GM12878 (cell line): ENCODE data around the gene CDC42BPA. TPM values are rescaled to one million over a fixed set of nuclear protein-coding genes. Genes with fewer than 3 reads are reported as not detected.

Experiments
- ATAC-seq: fragments of 200-7000 bp; cut with Tn5 transposase; 3 replicates; pipeline ENCODE4 v1.9.1; 2020; ENCODE audit warnings: mild to moderate bottlenecking, moderate library complexity
- BruUV-seq: library from RNA; stranded (reverse); fragments of 400-500 nt; replicated peaks from 2 replicates; lab custom pipeline; 2021; lab: Mats Ljungman, UMichigan
- CTCF ChIA-PET: fragments of 300-600 bp; sonication (Branson Sonifier 250); formaldehyde crosslinking; extraction: SDS; loops from one replicate; lab custom pipeline; 2021; ENCODE audit warnings: inconsistent platforms; lab: Yijun Ruan, JAX
- POLR2A ChIA-PET: fragments of 350-600 bp; formaldehyde crosslinking; extraction: SDS; loops from one replicate; lab custom pipeline; 2021; ENCODE audit warnings: inconsistent platforms; lab: Charles Lee
- RAD21 ChIA-PET: fragments of 300-600 bp; sonication (Branson Sonifier 250); formaldehyde crosslinking; loops from one replicate; lab custom pipeline; 2023; ENCODE audit warnings: antibody characterized with exemption; ENCODE audit not compliant: unreplicated experiment; lab: Charles Lee
- SMC1A ChIA-PET: fragments of 300-600 bp; sonication (Branson Sonifier 250); formaldehyde crosslinking; loops from one replicate; lab custom pipeline; 2023; ENCODE audit not compliant: unreplicated experiment, uncharacterized antibody; lab: Charles Lee
- DNase-seq: peaks from one replicate; pipeline ENCODE4 v3.0.0-alpha.2; 2011; ENCODE audit warnings: low read depth, low spot score
- FAIRE-seq: peaks from 3 replicates; lab custom pipeline; 2011; peaks lifted over from hg19 to GRCh38; lab: Jason Lieb, UNC
- H2AFZ ChIP-seq: 2 replicates; pipeline ENCODE4 v1.6.0; 2011; ENCODE audit warnings: low read depth, low read length, control low read depth; ENCODE audit not compliant: control insufficient read depth
- H3K27ac ChIP-seq: 2 replicates; pipeline ENCODE4 v1.5.1; 2011; ENCODE audit warnings: control low read depth; ENCODE audit not compliant: control insufficient read depth, insufficient read depth
- H3K27me3 ChIP-seq, 2 experiments: replicated peaks in 1 of 2; 2 replicates each; pipeline versions ENCODE4 v1.6.0 to v1.6.1; 2011; ENCODE audit warnings: low read length in 1 of 2; ENCODE audit not compliant: control insufficient read depth in 2 of 2, insufficient read depth in 2 of 2
- H3K36me3 ChIP-seq, 2 experiments: 2 replicates each; pipeline ENCODE4 v1.5.1; 2011; ENCODE audit warnings: low read length in 1 of 2; ENCODE audit not compliant: control insufficient read depth in 2 of 2, insufficient read depth in 2 of 2
- H3K4me1 ChIP-seq: 2 replicates; pipeline ENCODE4 v1.6.1; 2011; ENCODE audit warnings: mild to moderate bottlenecking, low read length, moderate library complexity, mixed read lengths; ENCODE audit not compliant: control insufficient read depth, insufficient read depth
- H3K4me2 ChIP-seq: 2 replicates; pipeline ENCODE4 v1.6.0; 2011; ENCODE audit warnings: control low read depth; ENCODE audit not compliant: control insufficient read depth, insufficient read depth
- H3K4me3 ChIP-seq: fragments of 200-600 bp; sonication (generic); 2 replicates; pipeline ENCODE4 v1.5.1; 2016
- H3K79me2 ChIP-seq: 2 replicates; pipeline ENCODE4 v1.6.0; 2011; ENCODE audit warnings: low read length; ENCODE audit not compliant: control insufficient read depth, insufficient read depth
- H3K9ac ChIP-seq: 2 replicates; pipeline ENCODE4 v1.8.0; 2011; ENCODE audit warnings: low read length, control low read depth, mixed read lengths; ENCODE audit not compliant: control insufficient read depth, insufficient read depth
- H3K9me3 ChIP-seq: replicated peaks from 3 replicates; pipeline ENCODE4 v1.5.1; 2011; ENCODE audit warnings: mild to moderate bottlenecking, low read length; ENCODE audit not compliant: control insufficient read depth, insufficient read depth
- H4K20me1 ChIP-seq: 2 replicates; pipeline ENCODE4 v1.6.0; 2011; ENCODE audit not compliant: control insufficient read depth, insufficient read depth
- BACH1 ChIP-seq: fragments of 450-650 bp; IDR thresholded peaks from 2 replicates; pipeline ENCODE4 v1.6.1; 2017; ENCODE audit warnings: mild to moderate bottlenecking, borderline replicate concordance
- BHLHE40 ChIP-seq, 2 experiments: fragments of 450-650 bp in 1 of 2; IDR thresholded peaks; 2 replicates each; pipeline ENCODE4 v1.6.1; 2011 to 2017; ENCODE audit warnings: low read depth in 2 of 2, borderline replicate concordance in 1 of 2, improper control_type of control experiment in 1 of 2, low read length in 1 of 2, mild to moderate bottlenecking in 1 of 2
- CBX5 ChIP-seq: sonication (generic); IDR thresholded peaks from 2 replicates; pipeline ENCODE4 v1.6.1; 2016; ENCODE audit warnings: low read depth, moderate library complexity, mild to moderate bottlenecking, inconsistent platforms
- CHD1 ChIP-seq: IDR thresholded peaks from 2 replicates; pipeline ENCODE4 v1.6.1; 2012; ENCODE audit warnings: low read depth, low read length, improper control_type of control experiment
- EP300 ChIP-seq, 2 experiments: fragments of 150-350 bp in 1 of 2; IDR thresholded peaks; 2 replicates each; pipeline ENCODE4 v1.6.1; 2011 to 2012; ENCODE audit warnings: low read depth in 2 of 2, low read length in 2 of 2, borderline replicate concordance in 1 of 2, improper control_type of control experiment in 1 of 2, inconsistent platforms in 1 of 2; ENCODE audit not compliant: control insufficient read depth in 1 of 2
- FOXK2 ChIP-seq: fragments of 450-650 bp; IDR thresholded peaks from 2 replicates; pipeline ENCODE4 v1.6.1; 2017; ENCODE audit warnings: mild to moderate bottlenecking, moderate library complexity
- GABPA ChIP-seq: IDR thresholded peaks from 2 replicates; pipeline ENCODE4 v1.6.1; 2014; ENCODE audit warnings: antibody characterized with exemption, low read depth, mild to moderate bottlenecking, inconsistent platforms
- LARP7 ChIP-seq: fragments of 450-650 bp; IDR thresholded peaks from 2 replicates; pipeline ENCODE4 v1.6.1; 2017; ENCODE audit warnings: mild to moderate bottlenecking
- MYC ChIP-seq: IDR thresholded peaks from 2 replicates; pipeline ENCODE4 v1.6.1; 2011; ENCODE audit warnings: mild to moderate bottlenecking, low read length, moderate library complexity, inconsistent platforms; ENCODE audit not compliant: insufficient read depth, insufficient replicate concordance, insufficient read length, severe bottlenecking
- NFXL1 ChIP-seq: fragments of 450-650 bp; IDR thresholded peaks from 2 replicates; pipeline ENCODE4 v1.6.1; 2017; ENCODE audit warnings: antibody characterized with exemption, mild to moderate bottlenecking, borderline replicate concordance
- POU2F2 ChIP-seq: IDR thresholded peaks from 3 replicates; pipeline ENCODE4 v1.6.1; 2011; ENCODE audit warnings: low read depth, mild to moderate bottlenecking, low read length, borderline replicate concordance
- RELA ChIP-seq: fragments of 450-650 bp; IDR thresholded peaks from 2 replicates; pipeline ENCODE4 v1.8.0; 2014; ENCODE audit warnings: borderline replicate concordance; ENCODE audit not compliant: partially characterized antibody
- SMAD5 ChIP-seq: IDR thresholded peaks from 2 replicates; pipeline ENCODE4 v1.6.1; 2016; ENCODE audit warnings: antibody characterized with exemption, low read depth
- WRNIP1 ChIP-seq: IDR thresholded peaks from 2 replicates; pipeline ENCODE4 v1.6.1; 2011; ENCODE audit warnings: low read depth, low read length, improper control_type of control experiment, borderline replicate concordance
- ZBED1 ChIP-seq: IDR thresholded peaks from 2 replicates; pipeline ENCODE4 v1.6.1; 2016; ENCODE audit warnings: borderline replicate concordance
- ZNF217 ChIP-seq: fragments of 450-650 bp; IDR thresholded peaks from 2 replicates; pipeline ENCODE4 v1.6.1; 2017; ENCODE audit warnings: antibody characterized with exemption, mild to moderate bottlenecking
- ZNF274 ChIP-seq: IDR thresholded peaks from one replicate; pipeline ENCODE4 v1.8.0; 2011; ENCODE audit not compliant: insufficient read length, insufficient read depth
- WGBS: methylation state at CpG from one replicate; pipeline ENCODE4 v1.1.6; 2016; ENCODE audit warnings: low lambda C conversion rate; ENCODE audit not compliant: insufficient replicate concordance, insufficient coverage; ENCODE audit errors: missing lambda C conversion rate; 5-methylcytosine and 5-hydroxymethylcytosine counted together
- in situ Hi-C: fragments of 300-500 bp; cut with MboI; formaldehyde crosslinking; loops from 9 replicates; pipeline ENCODE4 v1.14.3; 2018; ENCODE audit warnings: mixed read lengths
- intact Hi-C: fragments of 100-400 bp; cut with micrococcal nuclease; formaldehyde crosslinking; loops from one replicate; pipeline ENCODE4 v1.14.2; 2022; ENCODE audit not compliant: unreplicated experiment
- polyA plus RNA-seq, 11 experiments: library from polyadenylated mRNA; depleted of rRNA in 4 of 11; unstranded in 6 of 11; stranded (reverse) in 5 of 11; fragments of >200 nt; fragmentation: Nextera tagmentation in 4 of 11; fragmentation: Illumina TruSeq in 1 of 11; extraction: Ambion mirVana in 4 of 11; extraction: Trizol in 1 of 11; gene quantifications; 1 replicate in 1 of 11; 2 replicates in 10 of 11; pipeline versions ENCODE4 v1.2.1 to v1.2.3, GENCODE V29; 2011 to 2016; ENCODE audit warnings: inconsistent platforms in 2 of 11, missing spikeins in 2 of 11, low read depth in 1 of 11
- total RNA-seq, 4 experiments: library from RNA; depleted of rRNA in 3 of 4; stranded (reverse); fragments of >200 nt in 3 of 4; fragmentation: Illumina TruSeq in 1 of 4; extraction: Trizol in 1 of 4; gene quantifications; 2 replicates each; pipeline versions ENCODE4 v1.2.1 to v1.2.3, GENCODE V29; 2013 to 2021
- TF ChIP-seq, protein P1 (sequence below): IDR thresholded peaks from 2 replicates; pipeline ENCODE4 v1.6.1; 2011; ENCODE audit warnings: low read depth, mild to moderate bottlenecking, low read length, moderate library complexity, borderline replicate concordance; ENCODE audit errors: extremely low read depth
- TF ChIP-seq, protein P2 (sequence below): IDR thresholded peaks from 2 replicates; pipeline ENCODE4 v1.6.1; 2012; ENCODE audit warnings: mild to moderate bottlenecking, low read depth, low read length

The CDC42BPA gene
- total and polyA plus RNA-seq, 10 of the 15 experiments (the other 5 are each of a cell fraction or from before 2014, with no cell fraction given): 0.02 to 0.52 (median 0.10) TPM

DNA sequence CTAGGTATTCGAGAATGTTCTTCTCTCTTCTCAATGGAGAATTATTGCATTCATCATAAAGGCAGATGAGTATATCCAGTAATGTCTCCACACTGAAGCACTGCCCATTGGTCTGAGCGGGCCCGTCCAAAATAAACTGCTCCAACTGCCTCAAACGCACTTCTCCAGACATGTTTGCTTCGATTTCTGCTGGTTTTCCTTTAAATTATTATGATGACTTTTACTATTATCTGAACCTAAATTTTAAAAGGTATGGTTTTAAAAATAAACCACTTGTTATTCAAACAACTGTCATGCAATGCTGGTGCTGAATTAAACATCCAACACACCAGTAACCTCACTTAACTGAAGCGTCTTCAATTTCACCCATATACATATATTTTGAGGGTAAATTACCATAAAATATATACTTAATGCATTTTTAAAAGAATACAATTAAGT is 1.3 kb downstream of the CDC42BPA start:
- Histone ChIP-seq H4K20me1 (no peaks in the 10 kb centered on the region), H3K36me3 (no peaks in the 10 kb centered on the region), H3K27me3 (peaks cover 2 to 15% of the 10 kb centered on the region in 2 experiments; a peak in 3 of 4 replicates), H3K4me2 (no peak overlapping the region), H3K79me2 (no peaks in the 10 kb centered on the region), H3K27ac (no peak overlapping the region), H2AFZ (no peak overlapping the region), H3K4me3 (no peak overlapping the region), H3K9ac (no peak overlapping the region), H3K4me1 (no peaks in the 10 kb centered on the region), H3K9me3 (no peaks in the 10 kb centered on the region)
- DNase-seq (no peak), ATAC-seq (no peak), FAIRE-seq (no peak)
- intact Hi-C loops: no loop called here
- in situ Hi-C loops: no loop called here
- no TSS peak for BruUV-seq
- CTCF ChIA-PET: no interaction called here
- RAD21 ChIA-PET: no interaction called here
- POLR2A ChIA-PET: no interaction called here
- TF ChIP-seq MYC (no peak), GABPA (no peak), BHLHE40 (IDR thresholded peaks at IDR 0.05; ENCODE audit: borderline replicate concordance in 1 of 2, low read depth in 2 of 2, low read length in 1 of 2) (no peak), ZNF274 (no peak), SMAD5 (no peak), POU2F2 (no peak), FOXK2 (no peak), EP300 (IDR thresholded peaks at IDR 0.05; ENCODE audit: borderline replicate concordance in 1 of 2, control insufficient read depth in 1 of 2, low read depth in 2 of 2, low read length in 2 of 2) (no peak), CBX5 (no peak), WRNIP1 (no peak), ZBED1 (no peak), RELA (no peak), NFXL1 (no peak), CHD1 (no peak), BACH1 (no peak), LARP7 (no peak), ZNF217 (no peak)
- TF ChIP-seq, protein P1, sequence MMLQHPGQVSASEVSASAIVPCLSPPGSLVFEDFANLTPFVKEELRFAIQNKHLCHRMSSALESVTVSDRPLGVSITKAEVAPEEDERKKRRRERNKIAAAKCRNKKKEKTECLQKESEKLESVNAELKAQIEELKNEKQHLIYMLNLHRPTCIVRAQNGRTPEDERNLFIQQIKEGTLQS: no peak
- TF ChIP-seq, protein P2, sequence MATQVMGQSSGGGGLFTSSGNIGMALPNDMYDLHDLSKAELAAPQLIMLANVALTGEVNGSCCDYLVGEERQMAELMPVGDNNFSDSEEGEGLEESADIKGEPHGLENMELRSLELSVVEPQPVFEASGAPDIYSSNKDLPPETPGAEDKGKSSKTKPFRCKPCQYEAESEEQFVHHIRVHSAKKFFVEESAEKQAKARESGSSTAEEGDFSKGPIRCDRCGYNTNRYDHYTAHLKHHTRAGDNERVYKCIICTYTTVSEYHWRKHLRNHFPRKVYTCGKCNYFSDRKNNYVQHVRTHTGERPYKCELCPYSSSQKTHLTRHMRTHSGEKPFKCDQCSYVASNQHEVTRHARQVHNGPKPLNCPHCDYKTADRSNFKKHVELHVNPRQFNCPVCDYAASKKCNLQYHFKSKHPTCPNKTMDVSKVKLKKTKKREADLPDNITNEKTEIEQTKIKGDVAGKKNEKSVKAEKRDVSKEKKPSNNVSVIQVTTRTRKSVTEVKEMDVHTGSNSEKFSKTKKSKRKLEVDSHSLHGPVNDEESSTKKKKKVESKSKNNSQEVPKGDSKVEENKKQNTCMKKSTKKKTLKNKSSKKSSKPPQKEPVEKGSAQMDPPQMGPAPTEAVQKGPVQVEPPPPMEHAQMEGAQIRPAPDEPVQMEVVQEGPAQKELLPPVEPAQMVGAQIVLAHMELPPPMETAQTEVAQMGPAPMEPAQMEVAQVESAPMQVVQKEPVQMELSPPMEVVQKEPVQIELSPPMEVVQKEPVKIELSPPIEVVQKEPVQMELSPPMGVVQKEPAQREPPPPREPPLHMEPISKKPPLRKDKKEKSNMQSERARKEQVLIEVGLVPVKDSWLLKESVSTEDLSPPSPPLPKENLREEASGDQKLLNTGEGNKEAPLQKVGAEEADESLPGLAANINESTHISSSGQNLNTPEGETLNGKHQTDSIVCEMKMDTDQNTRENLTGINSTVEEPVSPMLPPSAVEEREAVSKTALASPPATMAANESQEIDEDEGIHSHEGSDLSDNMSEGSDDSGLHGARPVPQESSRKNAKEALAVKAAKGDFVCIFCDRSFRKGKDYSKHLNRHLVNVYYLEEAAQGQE: no peak
- SMC1A ChIA-PET: no interaction called here
- WGBS: 57% methylated on average over 6 of the region's 6 CpGs
